Measurements from ENCODE around the gene NYNRIN.
"Not testable (repeated sequence)": the region's sequence is repeated elsewhere in the genome, so short reads cannot be mapped to it uniquely, and the experiment has no call there.

NYNRIN gene

GRCh38 chr14:24369907-24370687 lies 28.7 kb upstream of the NYNRIN start:
- no peak for DNase-seq (ENCODE audit: low read depth)

- DNase-seq (ENCODE audit: low read depth) = no peak
Measured at GRCh38 chr14:24370748-24371147, 28.1 kb upstream of the NYNRIN start.

- DNase-seq (ENCODE audit: low read depth) = not testable (repeated sequence)
Measured at GRCh38 chr14:24371605-24372004, 27.2 kb upstream of the NYNRIN start.

- no peak for DNase-seq (ENCODE audit: low read depth)
Measured at GRCh38 chr14:24372701-24373416, 25.9 kb upstream of the NYNRIN start.

- no peak for DNase-seq (ENCODE audit: low read depth)
Measured at GRCh38 chr14:24376448-24377070, 22.2 kb upstream of the NYNRIN start.

GRCh38 chr14:24377126-24377525 lies 21.7 kb upstream of the NYNRIN start:
- DNase-seq (ENCODE audit: low read depth) = no peak

GRCh38 chr14:24377657-24378056 lies 21.1 kb upstream of the NYNRIN start:
- no peak for DNase-seq (ENCODE audit: low read depth)

GRCh38 chr14:24378327-24378726 lies 20.5 kb upstream of the NYNRIN start:
- DNase-seq (ENCODE audit: low read depth) = no peak

GRCh38 chr14:24378981-24379906 lies 19.6 kb upstream of the NYNRIN start:
- no peak for DNase-seq (ENCODE audit: low read depth)

- DNase-seq (ENCODE audit: low read depth) = no peak
Measured at GRCh38 chr14:24379907-24380730, 18.7 kb upstream of the NYNRIN start.

- no peak for DNase-seq (ENCODE audit: low read depth)
Measured at GRCh38 chr14:24381363-24382063, 17.3 kb upstream of the NYNRIN start.

- DNase-seq (ENCODE audit: low read depth) = no peak
Measured at GRCh38 chr14:24382064-24382371, 16.8 kb upstream of the NYNRIN start.

GRCh38 chr14:24384169-24384568 lies 14.6 kb upstream of the NYNRIN start:
- no peak for DNase-seq (ENCODE audit: low read depth)

GRCh38 chr14:24385524-24385923 lies 13.3 kb upstream of the NYNRIN start:
- DNase-seq (ENCODE audit: low read depth) = no peak

- no peak for DNase-seq (ENCODE audit: low read depth)
Measured at GRCh38 chr14:24387009-24387345, 11.8 kb upstream of the NYNRIN start.

- DNase-seq (ENCODE audit: low read depth) = not testable (repeated sequence)
Measured at GRCh38 chr14:24387579-24387978, 11.2 kb upstream of the NYNRIN start.

- DNase-seq (ENCODE audit: low read depth) = no peak
Measured at GRCh38 chr14:24388474-24389179, 10.2 kb upstream of the NYNRIN start.

- DNase-seq (ENCODE audit: low read depth) = no peak
Measured at GRCh38 chr14:24389226-24389848, 9.5 kb upstream of the NYNRIN start.

- no peak for DNase-seq (ENCODE audit: low read depth)
Measured at GRCh38 chr14:24390701-24391468, 7.9 kb upstream of the NYNRIN start.
